IMR-90 (cell line): ENCODE results near the gene NR6A1.
A peak's percentile ranks its signal among the peaks of the same experiment; 100 is the strongest.

ENCODE experiments used
- BHLHE40 ChIP-seq: fragments of 150-350 bp; IDR thresholded peaks from 2 replicates; pipeline ENCODE4 v1.6.1; 2016; ENCODE audit warnings: mild to moderate bottlenecking, low read depth, low read length
- CEBPB ChIP-seq: IDR thresholded peaks from 2 replicates; pipeline ENCODE4 v1.6.1; 2012; ENCODE audit warnings: low read depth, low read length, improper control_type of control experiment
- CHD1 ChIP-seq: IDR thresholded peaks from 2 replicates; pipeline ENCODE4 v1.6.1; 2012; ENCODE audit warnings: low read depth, low read length, improper control_type of control experiment
- POLR2A ChIP-seq: IDR thresholded peaks from 2 replicates; pipeline ENCODE4 v1.6.1; 2012; ENCODE audit warnings: mild to moderate bottlenecking, low read depth, low read length
- RFX5 ChIP-seq: IDR thresholded peaks from 2 replicates; pipeline ENCODE4 v1.8.0; 2012; ENCODE audit warnings: low read depth, mild to moderate bottlenecking, low read length, moderate library complexity
- TF ChIP-seq, protein P1 (sequence below): conservative IDR thresholded peaks from 2 replicates; pipeline ENCODE4 v1.5.1; 2012; ENCODE audit warnings: mild to moderate bottlenecking, low read depth, low read length, improper control_type of control experiment

DNA sequence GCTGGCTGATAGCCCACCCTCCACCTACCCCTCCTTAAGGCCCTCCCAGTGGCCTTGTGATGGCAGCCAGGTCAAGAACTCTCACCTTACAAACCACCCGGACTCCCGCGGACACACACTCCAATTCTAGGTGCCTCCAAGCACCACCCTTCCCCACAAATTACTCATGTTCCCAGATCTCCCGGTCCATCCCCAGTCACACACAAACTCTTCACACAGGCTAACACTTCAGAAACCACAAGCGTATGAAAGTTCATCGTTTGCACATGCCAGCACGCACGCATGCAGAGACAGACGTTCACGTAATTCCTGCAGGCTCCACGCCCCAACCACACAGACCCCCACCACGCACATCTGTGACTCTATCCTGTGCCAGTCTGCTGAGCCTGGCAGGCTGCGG is 281.9 kb downstream of the NR6A1 start:
- TF ChIP-seq, protein P1, sequence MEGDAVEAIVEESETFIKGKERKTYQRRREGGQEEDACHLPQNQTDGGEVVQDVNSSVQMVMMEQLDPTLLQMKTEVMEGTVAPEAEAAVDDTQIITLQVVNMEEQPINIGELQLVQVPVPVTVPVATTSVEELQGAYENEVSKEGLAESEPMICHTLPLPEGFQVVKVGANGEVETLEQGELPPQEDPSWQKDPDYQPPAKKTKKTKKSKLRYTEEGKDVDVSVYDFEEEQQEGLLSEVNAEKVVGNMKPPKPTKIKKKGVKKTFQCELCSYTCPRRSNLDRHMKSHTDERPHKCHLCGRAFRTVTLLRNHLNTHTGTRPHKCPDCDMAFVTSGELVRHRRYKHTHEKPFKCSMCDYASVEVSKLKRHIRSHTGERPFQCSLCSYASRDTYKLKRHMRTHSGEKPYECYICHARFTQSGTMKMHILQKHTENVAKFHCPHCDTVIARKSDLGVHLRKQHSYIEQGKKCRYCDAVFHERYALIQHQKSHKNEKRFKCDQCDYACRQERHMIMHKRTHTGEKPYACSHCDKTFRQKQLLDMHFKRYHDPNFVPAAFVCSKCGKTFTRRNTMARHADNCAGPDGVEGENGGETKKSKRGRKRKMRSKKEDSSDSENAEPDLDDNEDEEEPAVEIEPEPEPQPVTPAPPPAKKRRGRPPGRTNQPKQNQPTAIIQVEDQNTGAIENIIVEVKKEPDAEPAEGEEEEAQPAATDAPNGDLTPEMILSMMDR: no peak
- TF ChIP-seq POLR2A (no peak), RFX5 (no peak), CEBPB (no peak), CHD1 (no peak), BHLHE40 (peak; percentile 24; the same call in 1 of the 2 replicates)
